Gastrocnemius medialis (tissue), 4 donors: ENCODE measurements around the gene SSBP2.

Experiments
- POLR2A ChIP-seq, 2 donors: fragments of 450-650 bp; IDR thresholded peaks; one replicate each; pipeline ENCODE4 v1.6.1; 2017; ENCODE audit warnings: antibody characterized with exemption in 2 of 2, mild to moderate bottlenecking in 2 of 2, moderate library complexity in 2 of 2
- TF ChIP-seq, protein P1 (sequence below), 5 experiments: fragments of 450-650 bp in 3 of 5; fragments of 200-600 bp in 2 of 5; sonication (generic) in 2 of 5; IDR thresholded peaks in 4 of 5; conservative IDR thresholded peaks in 1 of 5; 1 replicate in 4 of 5; 2 replicates in 1 of 5; pipeline ENCODE4 v1.5.1; 2016 to 2019; ENCODE audit warnings: antibody characterized with exemption in 5 of 5, mild to moderate bottlenecking in 3 of 5, moderate library complexity in 3 of 5

DNA sequence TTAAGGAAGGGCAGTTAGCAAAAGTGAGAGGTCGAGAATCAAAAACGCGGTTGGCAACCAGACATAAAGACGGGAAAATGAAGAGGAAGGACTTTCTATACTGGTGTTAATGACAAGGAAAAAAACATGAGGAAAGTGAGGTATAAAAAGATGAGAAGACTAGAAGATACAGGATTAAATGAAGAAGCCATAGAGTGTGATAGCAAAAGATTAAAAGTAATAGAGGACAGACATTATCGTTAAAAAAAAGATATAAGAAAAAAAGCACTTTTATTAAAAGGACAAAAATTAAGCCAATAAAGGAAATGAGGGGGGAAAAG, 1.7 kb upstream of the SSBP2 start:
- TF ChIP-seq, protein P1, sequence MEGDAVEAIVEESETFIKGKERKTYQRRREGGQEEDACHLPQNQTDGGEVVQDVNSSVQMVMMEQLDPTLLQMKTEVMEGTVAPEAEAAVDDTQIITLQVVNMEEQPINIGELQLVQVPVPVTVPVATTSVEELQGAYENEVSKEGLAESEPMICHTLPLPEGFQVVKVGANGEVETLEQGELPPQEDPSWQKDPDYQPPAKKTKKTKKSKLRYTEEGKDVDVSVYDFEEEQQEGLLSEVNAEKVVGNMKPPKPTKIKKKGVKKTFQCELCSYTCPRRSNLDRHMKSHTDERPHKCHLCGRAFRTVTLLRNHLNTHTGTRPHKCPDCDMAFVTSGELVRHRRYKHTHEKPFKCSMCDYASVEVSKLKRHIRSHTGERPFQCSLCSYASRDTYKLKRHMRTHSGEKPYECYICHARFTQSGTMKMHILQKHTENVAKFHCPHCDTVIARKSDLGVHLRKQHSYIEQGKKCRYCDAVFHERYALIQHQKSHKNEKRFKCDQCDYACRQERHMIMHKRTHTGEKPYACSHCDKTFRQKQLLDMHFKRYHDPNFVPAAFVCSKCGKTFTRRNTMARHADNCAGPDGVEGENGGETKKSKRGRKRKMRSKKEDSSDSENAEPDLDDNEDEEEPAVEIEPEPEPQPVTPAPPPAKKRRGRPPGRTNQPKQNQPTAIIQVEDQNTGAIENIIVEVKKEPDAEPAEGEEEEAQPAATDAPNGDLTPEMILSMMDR (IDR thresholded peaks at IDR 0.05 in 4 of 5, conservative IDR thresholded peaks at IDR 0.05 in 1 of 5), result no peak
- TF ChIP-seq POLR2A (IDR thresholded peaks at IDR 0.05), result no peak
